Small intestine (tissue), 7 donors: ENCODE results near the gene CIDEB. TPM values are rescaled to one million over a fixed set of nuclear protein-coding genes. Genes with fewer than 3 reads are reported as not detected.

Source experiments
- DNase-seq, 2 donors: peaks; one replicate each; pipeline versions ENCODE4 v3.0.0 to v3.0.0-alpha.2; 2013
- FAIRE-seq: peaks from 2 replicates; lab custom pipeline; 2012; peaks lifted over from hg19 to GRCh38; lab: Jason Lieb, UNC
- H3K27ac ChIP-seq, 3 donors: one replicate each; pipeline ENCODE4 v1.5.1; 2013; ENCODE audit warnings: low read length in 2 of 3, mild to moderate bottlenecking in 2 of 3, control low read depth in 1 of 3, inconsistent platforms in 1 of 3, low read depth in 1 of 3, moderate library complexity in 1 of 3
- H3K27me3 ChIP-seq, 3 donors: one replicate each; pipeline ENCODE4 v1.6.1; 2013; ENCODE audit warnings: low read length in 3 of 3, inconsistent platforms in 1 of 3; ENCODE audit not compliant: control insufficient read depth in 3 of 3, insufficient read depth in 3 of 3
- H3K36me3 ChIP-seq, 3 donors: one replicate each; pipeline ENCODE4 v1.6.1; 2013; ENCODE audit warnings: low read length in 3 of 3, inconsistent platforms in 1 of 3, low read depth in 1 of 3, mild to moderate bottlenecking in 1 of 3, moderate library complexity in 1 of 3; ENCODE audit not compliant: control insufficient read depth in 3 of 3, insufficient read depth in 2 of 3
- H3K4me1 ChIP-seq, 3 donors: one replicate each; pipeline ENCODE4 v1.6.1; 2013; ENCODE audit warnings: low read length in 2 of 3, inconsistent platforms in 1 of 3, low read depth in 1 of 3, mild to moderate bottlenecking in 1 of 3, moderate library complexity in 1 of 3; ENCODE audit not compliant: control insufficient read depth in 3 of 3, insufficient read depth in 2 of 3
- H3K4me3 ChIP-seq, 3 donors: one replicate each; pipeline ENCODE4 v1.5.1; 2013; ENCODE audit warnings: low read length in 3 of 3, control low read depth in 1 of 3, inconsistent platforms in 1 of 3, low read depth in 1 of 3, mild to moderate bottlenecking in 1 of 3, moderate library complexity in 1 of 3
- H3K9me3 ChIP-seq, 2 donors: one replicate each; pipeline ENCODE4 v1.6.1; 2013; ENCODE audit warnings: low read depth in 1 of 2, low read length in 1 of 2; ENCODE audit not compliant: control insufficient read depth in 2 of 2, insufficient read depth in 1 of 2
- WGBS, 3 donors: extraction: QIAGEN DNeasy Blood & Tissue Kit; methylation state at CpG; one replicate each; pipeline ENCODE4 v1.1.7; 2013; 5-methylcytosine and 5-hydroxymethylcytosine counted together
- polyA plus RNA-seq, 4 donors: library from polyadenylated mRNA; stranded (reverse) in 3 of 4; unstranded in 1 of 4; fragments of 200-250 nt in 3 of 4; fragments of 120-200 nt in 1 of 4; gene quantifications; one replicate each; pipeline versions ENCODE4 v1.2.1 to v1.2.3, GENCODE V29; 2013
- donor health status: healthy with polysubstance abuse.
- donor health status: control.
- donor health status: control.
- donor health status: Bipolar disorder and iron deficiency.
- donor health status: healthy.

Gene CIDEB
- polyA plus RNA-seq, 4 donors, result 31.2 to 273 (median 139) TPM

DNA sequence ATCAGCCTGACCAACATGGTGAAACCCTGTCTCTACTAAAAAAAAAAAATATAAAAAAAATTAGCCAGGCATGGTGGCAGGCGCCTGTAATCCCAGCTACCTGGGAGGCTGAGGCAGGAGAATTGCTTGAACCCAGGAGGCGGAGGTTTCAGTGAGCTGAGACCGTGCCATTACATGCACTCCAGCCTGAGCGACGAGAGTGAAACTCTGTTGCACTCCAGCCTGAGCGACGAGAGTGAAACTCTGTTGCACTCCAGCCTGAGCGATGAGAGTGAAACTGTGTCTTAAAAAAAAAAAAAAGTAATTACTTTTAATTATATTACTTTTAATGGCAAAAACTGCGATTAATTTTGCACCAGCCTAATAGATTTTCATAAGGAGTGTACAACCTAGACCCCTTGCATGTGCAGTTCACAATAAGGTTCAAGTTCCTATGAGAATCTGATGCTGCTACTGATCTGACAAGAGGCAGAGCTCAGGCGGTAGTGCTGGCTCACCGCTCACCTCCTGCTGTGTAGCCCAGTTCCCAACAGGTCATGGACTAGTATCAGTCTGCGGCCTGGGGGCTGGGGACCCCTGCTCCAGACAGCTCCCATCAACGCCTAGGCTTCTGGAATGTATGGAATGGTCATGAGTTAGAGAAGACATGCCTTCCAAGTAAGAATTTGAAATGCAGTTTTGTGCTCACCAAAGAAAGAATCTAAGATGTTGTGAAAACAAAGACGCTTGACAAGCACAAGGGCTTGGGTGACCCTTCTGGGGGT lies 13.6 kb upstream of the CIDEB start:
- no peak overlapping the region for H3K4me3 ChIP-seq
- no peak for FAIRE-seq
- no peak for DNase-seq
- no peaks in the 10 kb centered on the region for H3K36me3 ChIP-seq
- no peak overlapping the region for H3K27ac ChIP-seq
- H3K9me3 ChIP-seq, result no peaks in the 10 kb centered on the region
- WGBS, 3 donors, result 90 to 93% (median 92%) methylated on average over 14 of the region's 14 CpGs
- peaks cover 0 to 6% (median 0%) of the 10 kb centered on the region in 3 donors for H3K4me1 ChIP-seq
- H3K27me3 ChIP-seq, result peaks cover 0 to 36% (median 3%) of the 10 kb centered on the region in 3 donors

- Histone ChIP-seq H3K36me3 (peaks cover 0 to 6% (median 0%) of the 10 kb centered on the region in 3 donors), H3K27ac (no peak overlapping the region), H3K9me3 (no peaks in the 10 kb centered on the region), H3K27me3 (peaks cover 0 to 52% (median 3%) of the 10 kb centered on the region in 3 donors), H3K4me3 (no peak overlapping the region), H3K4me1 (peaks cover 4 to 9% (median 5%) of the 10 kb centered on the region in 3 donors)
- no peak for FAIRE-seq
- DNase-seq, result no peak
- 83 to 89% (median 87%) methylated on average over 3 of the region's 3 CpGs for WGBS, 3 donors
These were observed 9.6 kb upstream of the CIDEB start for GRCh38 chr14:24317141-24317928.

GRCh38 chr14:24316597-24316950 lies 8.8 kb upstream of the CIDEB start:
- peaks cover 0 to 52% (median 3%) of the 10 kb centered on the region in 3 donors for H3K27me3 ChIP-seq
- H3K27ac ChIP-seq, result peak overlapping the region in 2 of 3 donors; percentile 66 to 76
- FAIRE-seq (no peak), DNase-seq (peak in 1 of 2 donors; percentile 31)
- H3K36me3 ChIP-seq, result peaks cover 0 to 11% (median 0%) of the 10 kb centered on the region in 3 donors
- peaks cover 4 to 11% (median 5%) of the 10 kb centered on the region in 3 donors for H3K4me1 ChIP-seq
- no peaks in the 10 kb centered on the region for H3K9me3 ChIP-seq
- no peak overlapping the region for H3K4me3 ChIP-seq
- WGBS, 3 donors, result 26 to 50% (median 40%) methylated on average over 17 to 18 of the region's 18 CpGs

GRCh38 chr14:24315807-24316596 lies 8.2 kb upstream of the CIDEB start:
- Histone ChIP-seq H3K4me3 (no peak overlapping the region), H3K27ac (peak overlapping the region in 2 of 3 donors; percentile 66 to 76)

DNA sequence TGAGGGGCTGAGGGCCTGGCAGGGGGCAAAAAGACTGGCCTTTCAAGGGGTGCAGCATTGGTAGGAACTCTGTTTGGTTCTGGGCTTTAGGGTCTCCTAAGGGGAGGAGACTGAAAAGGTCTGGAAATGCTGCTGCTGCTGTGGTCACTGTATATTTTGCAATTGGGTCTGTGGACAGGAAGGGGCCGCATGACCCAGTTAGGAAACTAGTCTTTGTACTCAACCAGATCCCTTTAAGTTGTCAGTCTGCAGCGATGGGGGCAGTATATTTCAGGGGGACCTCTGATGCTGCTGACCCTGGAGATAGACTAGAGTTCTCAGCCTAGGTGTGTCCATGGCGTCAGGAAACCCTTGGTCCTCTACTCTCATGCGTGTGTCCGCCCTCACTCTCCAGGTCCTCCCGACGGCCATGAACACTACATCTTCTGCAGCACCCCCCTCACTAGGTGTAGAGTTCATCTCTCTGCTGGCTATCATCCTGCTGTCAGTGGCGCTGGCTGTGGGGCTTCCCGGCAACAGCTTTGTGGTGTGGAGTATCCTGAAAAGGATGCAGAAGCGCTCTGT lies 7.5 kb upstream of the CIDEB start:
- Histone ChIP-seq H3K36me3 (peaks cover 0 to 14% (median 0%) of the 10 kb centered on the region in 3 donors), H3K9me3 (no peaks in the 10 kb centered on the region), H3K27me3 (peaks cover 0 to 49% (median 3%) of the 10 kb centered on the region in 3 donors), H3K4me3 (no peak overlapping the region), H3K4me1 (peaks cover 5 to 20% (median 9%) of the 10 kb centered on the region in 3 donors), H3K27ac (peak overlapping the region in 2 of 3 donors; percentile 66 to 76)
- no peak for FAIRE-seq
- DNase-seq, result no peak
- 45 to 78% (median 61%) methylated on average over 10 of the region's 10 CpGs for WGBS, 3 donors

More at GRCh38 chr14:24315807-24316596, 8.2 kb upstream of the CIDEB start:
- DNase-seq (peak; percentile 70 to 95), FAIRE-seq (no peak)
- no peaks in the 10 kb centered on the region for H3K9me3 ChIP-seq
- WGBS, 3 donors, result 14 to 39% (median 36%) methylated on average over 50 to 70 of the region's 70 CpGs
- peaks cover 0 to 52% (median 3%) of the 10 kb centered on the region in 3 donors for H3K27me3 ChIP-seq
- peaks cover 5 to 15% (median 5%) of the 10 kb centered on the region in 3 donors for H3K4me1 ChIP-seq
- peaks cover 0 to 14% (median 0%) of the 10 kb centered on the region in 3 donors for H3K36me3 ChIP-seq

DNA sequence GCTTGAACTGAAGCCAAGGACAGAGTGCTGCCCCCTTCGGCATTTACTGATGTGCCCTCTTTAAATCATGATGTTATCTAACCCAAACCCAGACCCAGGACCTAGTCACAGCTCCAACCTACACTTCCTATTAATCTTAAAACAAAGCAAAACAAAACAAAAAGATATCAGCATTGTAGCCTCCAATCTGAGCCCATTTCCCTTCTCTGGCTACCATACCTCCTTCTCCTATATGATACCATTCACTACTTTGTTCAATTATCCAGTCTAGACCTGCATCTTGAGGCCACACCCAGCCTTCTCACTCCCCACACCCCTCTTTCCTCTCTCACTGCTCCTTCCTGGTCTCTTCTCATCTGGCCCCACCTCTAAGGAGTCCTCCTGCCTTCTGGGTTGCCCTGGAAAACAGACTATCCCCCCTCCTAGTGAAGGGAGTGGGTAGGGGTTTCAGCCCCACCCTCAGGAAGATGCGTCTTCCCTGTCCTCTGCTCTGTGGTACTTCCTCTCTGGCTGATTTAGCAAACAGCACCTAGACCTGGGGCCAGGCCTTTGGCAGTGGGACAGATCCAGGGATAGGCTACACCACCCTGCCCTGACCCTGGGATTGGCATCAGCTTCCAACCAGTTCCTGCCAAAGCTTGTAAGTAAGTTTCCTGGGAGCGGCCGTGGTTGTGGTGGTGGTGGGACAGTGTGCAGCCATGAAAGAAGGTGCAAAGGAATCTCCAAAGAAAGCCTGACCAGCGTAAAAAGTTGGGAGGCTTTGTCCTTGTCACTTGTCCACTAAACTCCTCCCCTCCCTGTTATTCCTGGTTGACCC lies 6.8 kb upstream of the CIDEB start:
- Histone ChIP-seq H3K4me1 (peaks cover 9 to 27% (median 12%) of the 10 kb centered on the region in 3 donors), H3K4me3 (no peak overlapping the region), H3K27me3 (peaks cover 0 to 44% (median 3%) of the 10 kb centered on the region in 3 donors), H3K36me3 (peaks cover 0 to 19% (median 0%) of the 10 kb centered on the region in 3 donors), H3K9me3 (no peaks in the 10 kb centered on the region), H3K27ac (peak overlapping the region in 1 of 3 donors; percentile 76)
- DNase-seq (no peak), FAIRE-seq (no peak)
- WGBS, 3 donors, result 77 to 82% (median 80%) methylated on average over 5 of the region's 5 CpGs

DNA sequence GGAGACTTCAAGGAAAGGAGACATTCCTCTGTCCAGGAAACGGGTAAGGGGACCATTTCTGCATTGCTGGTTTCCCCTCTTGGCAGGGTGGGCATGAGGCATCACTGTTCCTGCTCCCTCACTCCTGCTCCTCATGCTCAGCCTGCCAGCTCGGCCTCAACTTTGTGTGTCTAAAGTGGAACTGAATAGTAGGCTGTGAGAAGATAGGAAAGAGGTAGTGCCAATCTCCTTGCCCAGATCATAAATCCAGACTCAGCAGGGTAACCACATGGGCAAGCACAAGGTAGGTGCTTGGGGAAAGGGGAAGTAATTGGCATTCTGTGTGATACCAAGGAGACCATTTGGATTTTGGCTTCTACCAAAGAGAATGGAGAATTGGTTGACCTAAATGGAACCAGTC lies 6.1 kb upstream of the CIDEB start:
- Histone ChIP-seq H3K27ac (peak overlapping the region in 1 of 3 donors; percentile 46), H3K36me3 (peaks cover 0 to 21% (median 0%) of the 10 kb centered on the region in 3 donors), H3K4me3 (no peak overlapping the region), H3K27me3 (peaks cover 0 to 40% (median 0%) of the 10 kb centered on the region in 3 donors), H3K9me3 (no peaks in the 10 kb centered on the region), H3K4me1 (peaks cover 9 to 34% (median 18%) of the 10 kb centered on the region in 3 donors)
- DNase-seq (no peak), FAIRE-seq (no peak)
- WGBS, 3 donors, result 81 to 91% (median 90%) methylated on average over 2 of the region's 2 CpGs
